Non-pigmented ciliary epithelial cell (primary cell): ENCODE results near the gene SLC12A1.
"Not testable (repeated sequence)": the region's sequence is repeated elsewhere in the genome, so short reads cannot be mapped to it uniquely, and the experiment has no call there.

Source experiments
- DNase-seq: peaks from one replicate; pipeline ENCODE4 v3.0.0-alpha.2; 2010; ENCODE audit warnings: low read depth

Gene SLC12A1

GRCh38 chr15:48309740-48310139 is 103.6 kb downstream of the SLC12A1 start:
- no peak for DNase-seq

GRCh38 chr15:48313216-48313615 is 107.1 kb downstream of the SLC12A1 start:
- no peak for DNase-seq

- DNase-seq, result no peak
Observed at GRCh38 chr15:48315041-48315440, 108.9 kb downstream of the SLC12A1 start.

GRCh38 chr15:48317221-48317620 is 111.1 kb downstream of the SLC12A1 start:
- DNase-seq, result no peak

- DNase-seq, result no peak
Observed at GRCh38 chr15:48318131-48318530, 112.0 kb downstream of the SLC12A1 start.

GRCh38 chr15:48323294-48323693 is 117.2 kb downstream of the SLC12A1 start:
- no peak for DNase-seq

- DNase-seq, result no peak
Observed at GRCh38 chr15:48324949-48325348, 118.8 kb downstream of the SLC12A1 start.

- no peak for DNase-seq
Observed at GRCh38 chr15:48325400-48325799, 119.3 kb downstream of the SLC12A1 start.

GRCh38 chr15:48326180-48326579 is 120.1 kb downstream of the SLC12A1 start:
- not testable (repeated sequence) for DNase-seq

GRCh38 chr15:48330105-48330785 is 124.1 kb downstream of the SLC12A1 start:
- no peak for DNase-seq

- DNase-seq, result no peak
Observed at GRCh38 chr15:48330855-48331795, 125.0 kb downstream of the SLC12A1 start, which contains the start of gene DUT. Gene DUT, plus strand, starts transcription at chr15:48331429. Its CDS starts 87 bp downstream, at chr15:48331516.

- no peak for DNase-seq
Observed at GRCh38 chr15:48331796-48332641, 125.9 kb downstream of the SLC12A1 start.

GRCh38 chr15:48332642-48333034 is 126.5 kb downstream of the SLC12A1 start:
- DNase-seq, result no peak

- no peak for DNase-seq
Observed at GRCh38 chr15:48333540-48333939, 127.4 kb downstream of the SLC12A1 start.

- DNase-seq, result no peak
Observed at GRCh38 chr15:48334260-48334659, 128.2 kb downstream of the SLC12A1 start.

- no peak for DNase-seq
Observed at GRCh38 chr15:48336940-48337339, 130.8 kb downstream of the SLC12A1 start.

GRCh38 chr15:48337607-48338006 is 131.5 kb downstream of the SLC12A1 start:
- no peak for DNase-seq

GRCh38 chr15:48340111-48340510 is 134.0 kb downstream of the SLC12A1 start:
- no peak for DNase-seq

GRCh38 chr15:48343865-48344264 is 137.8 kb downstream of the SLC12A1 start:
- no peak for DNase-seq

GRCh38 chr15:48345516-48345915 is 139.4 kb downstream of the SLC12A1 start:
- no peak for DNase-seq

GRCh38 chr15:48352474-48353072 is 146.5 kb downstream of the SLC12A1 start:
- DNase-seq, result no peak
